NCI-H748 (cell line): ENCODE measurements around the gene PFKM.
"Not testable (repeated sequence)": the region's sequence is repeated elsewhere in the genome, so short reads cannot be mapped to it uniquely, and the experiment has no call there.

Source experiments
- DNase-seq: peaks from one replicate; lab custom pipeline; 2025; ENCODE audit not compliant: unreplicated experiment; lab: John Stamatoyannopoulos, UW

Gene PFKM

DNA sequence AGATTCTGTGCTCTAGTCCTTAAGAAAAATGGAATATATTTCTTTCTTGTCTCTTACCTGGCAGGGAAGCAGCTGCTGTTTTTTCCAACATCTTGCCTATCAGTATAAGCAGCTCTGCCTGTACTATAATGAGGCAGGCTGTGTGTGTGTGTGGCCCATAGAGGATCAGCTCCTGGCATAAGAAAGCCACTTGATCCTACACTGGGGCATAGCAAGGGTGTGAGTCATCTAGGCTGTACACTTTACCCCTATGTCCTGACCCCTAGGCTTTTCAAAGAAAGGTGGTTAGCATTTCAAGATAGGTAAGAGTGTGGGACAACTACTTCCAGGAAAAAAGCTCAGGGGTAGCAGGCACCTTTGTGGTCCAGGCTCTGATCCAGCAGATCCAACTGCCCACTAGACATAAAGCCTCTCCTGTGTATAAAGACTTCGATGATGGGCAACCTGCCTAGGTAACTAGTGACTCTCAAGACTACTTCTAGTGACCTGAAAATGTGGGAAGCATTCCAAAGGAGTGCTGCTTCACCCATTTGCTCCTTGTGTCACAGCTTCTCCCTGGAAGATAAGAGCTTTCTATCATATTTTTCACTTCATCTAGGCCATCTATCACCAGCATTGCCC lies 8.4 kb upstream of the PFKM start:
- DNase-seq = no peak

DNA sequence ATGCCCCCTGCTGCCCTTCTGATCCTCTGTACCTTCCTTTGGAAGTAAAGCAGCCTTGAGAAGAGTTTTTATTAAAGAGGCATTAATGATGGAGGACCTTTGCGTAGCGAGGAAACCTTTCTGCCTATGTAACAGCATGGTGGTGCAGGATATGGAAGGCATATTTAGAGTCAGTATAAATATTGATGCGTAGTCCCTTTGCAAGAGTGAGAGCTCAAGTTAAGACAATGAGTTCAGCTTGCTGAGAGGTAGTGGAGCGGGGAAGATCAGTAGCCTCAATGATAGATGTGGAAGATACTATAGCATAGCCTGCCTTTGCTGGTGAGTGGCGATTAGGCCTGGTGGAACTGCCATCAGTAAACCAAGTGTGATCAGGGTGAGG lies 7.9 kb upstream of the PFKM start:
- not testable (repeated sequence) for DNase-seq

DNA sequence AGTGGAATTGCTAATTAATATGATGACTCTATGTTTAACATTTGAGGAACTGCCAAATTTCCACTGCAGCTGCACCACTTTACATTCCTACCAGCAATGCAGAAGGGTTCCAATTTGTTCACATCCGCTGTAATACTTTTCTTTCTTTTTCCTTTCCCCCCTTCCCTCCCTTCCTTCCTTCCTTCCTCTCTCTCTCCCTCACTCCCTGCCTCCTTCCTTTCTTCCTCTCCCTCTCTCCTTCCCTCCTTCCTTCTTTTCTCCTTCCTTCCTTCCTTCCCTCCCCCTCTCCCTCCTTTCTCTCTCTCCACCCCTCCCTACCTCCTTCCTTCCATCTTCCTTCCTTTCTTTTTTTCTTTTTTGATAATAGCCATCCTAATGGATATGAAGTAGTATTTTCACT lies 3.2 kb upstream of the PFKM start:
- no peak for DNase-seq

DNA sequence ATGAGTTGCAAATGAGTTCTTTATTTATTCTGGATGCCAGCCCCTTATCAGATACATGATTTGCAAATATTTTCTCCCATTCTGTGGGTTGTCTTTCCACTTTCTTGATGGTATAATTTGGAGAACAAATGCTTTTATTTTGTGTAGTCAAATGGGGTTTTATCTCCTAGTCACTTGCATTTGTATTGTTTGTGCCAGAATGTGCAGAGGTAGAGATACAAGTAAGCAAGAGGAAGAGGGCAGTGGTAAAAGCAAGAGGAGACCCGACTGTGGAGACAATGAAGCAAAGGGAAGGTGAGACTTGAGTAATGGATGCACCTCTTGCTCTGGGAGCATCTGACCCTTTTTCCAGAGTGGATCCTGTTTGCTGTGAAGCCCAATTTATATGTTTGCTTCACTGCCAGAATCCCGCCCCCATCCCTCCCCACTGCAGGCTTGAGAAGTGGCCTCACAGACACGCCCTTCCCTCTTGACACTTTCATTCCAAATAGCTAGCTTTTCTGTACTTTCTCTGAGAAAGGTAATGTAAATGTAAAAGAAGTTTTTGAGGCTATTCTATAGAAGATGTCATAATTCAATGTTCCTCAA lies 786 bp upstream of the PFKM start:
- DNase-seq = peak; percentile 33

DNA sequence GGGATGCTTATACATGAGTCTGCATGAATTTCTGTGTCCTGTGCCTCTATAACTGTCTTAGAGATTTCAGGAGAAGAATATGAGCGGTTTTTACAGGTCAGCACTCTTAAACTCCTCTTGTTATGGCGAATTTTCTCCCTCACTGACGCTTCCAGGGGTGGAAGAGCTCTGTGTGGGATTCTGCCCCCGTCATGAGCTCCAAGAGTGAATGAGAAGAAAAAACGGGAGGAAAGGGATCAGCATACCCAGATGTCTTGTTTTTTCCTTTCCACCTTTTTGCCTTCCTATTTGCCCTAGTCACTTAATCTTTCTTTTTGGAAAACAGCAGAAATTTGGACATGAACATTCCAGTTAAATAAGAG lies 651 bp downstream of the PFKM start:
- DNase-seq = no peak

DNA sequence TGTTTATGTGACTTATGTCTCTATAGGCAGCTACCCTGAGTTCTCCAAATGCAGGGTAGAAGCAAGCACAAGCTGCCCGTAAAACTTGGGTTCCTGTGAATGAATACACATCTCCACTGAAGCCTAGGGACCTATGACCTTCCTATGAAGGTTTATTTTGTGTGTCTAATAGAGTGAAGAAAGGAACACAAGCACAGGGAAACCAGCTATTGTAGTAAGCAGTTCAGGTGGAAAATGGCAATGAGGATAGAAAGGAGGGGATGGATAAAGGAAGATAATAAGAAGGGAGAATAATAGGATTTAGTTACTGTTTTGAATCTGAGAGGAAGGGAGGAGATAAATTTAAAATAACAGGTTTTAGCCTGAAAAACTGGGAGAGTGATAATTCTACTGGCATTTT lies 2.4 kb downstream of the PFKM start:
- DNase-seq = no peak

DNA sequence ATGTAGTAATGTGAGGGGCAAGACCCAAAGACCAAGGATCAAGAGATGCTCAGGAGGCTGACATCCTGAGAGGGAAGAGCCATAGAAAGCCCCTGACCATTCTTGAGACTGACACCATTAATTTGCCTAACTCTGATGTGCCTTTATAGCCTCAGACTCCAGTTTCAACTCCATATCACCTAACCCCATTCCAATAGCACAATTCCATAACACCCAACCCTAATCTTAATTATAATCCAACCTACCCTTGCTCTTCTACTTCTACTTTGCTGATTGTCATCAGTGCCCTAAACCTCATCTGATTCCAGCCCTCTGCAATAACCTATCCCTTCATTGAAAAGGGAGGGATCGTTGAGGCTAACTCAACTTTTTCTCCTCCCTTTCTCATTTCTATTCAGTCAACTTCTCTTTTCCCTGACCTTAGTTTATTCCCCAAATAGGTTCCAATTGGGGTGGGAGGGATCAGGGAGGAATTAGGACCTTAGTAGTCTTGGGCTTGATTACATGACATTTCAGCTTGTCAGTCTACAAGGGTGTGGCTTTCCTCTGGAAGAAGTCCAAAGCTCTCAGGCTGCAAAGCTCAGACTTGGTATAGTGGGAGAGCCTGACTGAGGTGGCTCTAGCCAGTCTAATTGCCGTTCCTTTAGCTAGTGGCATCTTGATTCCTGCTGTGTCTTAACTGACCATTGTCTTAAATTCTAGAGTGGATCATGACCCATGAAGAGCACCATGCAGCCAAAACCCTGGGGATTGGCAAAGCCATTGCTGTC lies 3.1 kb downstream of the PFKM start:
- no peak for DNase-seq

DNA sequence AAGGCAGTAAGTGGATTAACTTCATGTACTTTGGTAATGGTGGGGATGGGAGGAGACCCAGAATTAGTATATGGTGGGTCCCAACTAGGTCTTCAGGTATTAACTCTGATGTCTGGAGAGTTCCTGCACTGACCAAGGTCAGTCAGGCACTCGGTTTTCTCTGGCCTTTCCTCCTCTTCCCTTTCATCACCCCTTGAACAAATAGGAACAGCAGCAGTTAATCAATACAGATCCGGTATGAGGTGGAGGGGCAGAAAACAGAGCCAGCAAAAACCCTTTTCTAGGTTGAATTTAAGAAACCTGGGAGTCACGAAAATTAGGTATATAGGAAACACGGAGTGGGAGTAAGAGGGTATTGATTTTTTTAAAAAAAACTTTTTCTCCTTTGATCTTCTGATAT lies 4.0 kb downstream of the PFKM start:
- DNase-seq = no peak

DNA sequence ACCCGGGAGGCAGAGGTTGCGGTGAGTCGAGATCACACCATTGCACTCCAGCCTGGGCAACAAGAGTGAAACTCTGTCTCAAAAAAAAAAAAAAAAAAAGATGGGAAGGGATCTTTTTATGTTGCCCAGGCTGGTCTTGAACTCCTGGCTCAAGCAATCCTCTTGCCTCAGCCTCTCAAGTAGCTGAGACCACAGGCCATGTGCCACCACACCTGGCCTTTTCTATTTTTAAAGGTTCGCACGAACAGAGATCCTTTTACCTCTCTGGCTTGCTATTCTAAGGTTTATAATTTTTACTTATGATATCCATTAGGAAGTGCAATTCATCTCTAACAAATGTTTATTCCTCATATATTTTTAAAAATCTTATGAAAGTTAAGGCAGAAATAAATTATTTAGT lies 6.4 kb downstream of the PFKM start:
- DNase-seq = not testable (repeated sequence)

DNA sequence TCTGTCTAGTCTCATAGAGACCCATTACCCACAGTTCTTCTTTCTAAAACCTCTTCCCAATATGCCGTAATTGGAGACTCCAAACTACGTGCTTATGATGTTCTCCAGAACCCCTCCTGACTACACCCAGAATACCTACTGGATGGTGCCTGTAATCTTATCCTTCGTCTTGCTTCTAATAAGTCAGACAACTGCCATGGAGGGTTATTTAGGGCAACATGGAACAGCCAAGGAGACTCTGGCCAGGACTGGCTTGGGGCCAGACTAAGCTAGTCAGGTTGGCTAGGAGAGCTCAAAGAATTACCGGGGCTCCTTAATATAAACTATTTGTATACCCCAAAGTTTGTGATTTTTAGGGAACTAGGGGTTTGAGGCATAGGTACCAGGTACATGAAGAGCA lies 6.8 kb downstream of the PFKM start:
- no peak for DNase-seq

DNA sequence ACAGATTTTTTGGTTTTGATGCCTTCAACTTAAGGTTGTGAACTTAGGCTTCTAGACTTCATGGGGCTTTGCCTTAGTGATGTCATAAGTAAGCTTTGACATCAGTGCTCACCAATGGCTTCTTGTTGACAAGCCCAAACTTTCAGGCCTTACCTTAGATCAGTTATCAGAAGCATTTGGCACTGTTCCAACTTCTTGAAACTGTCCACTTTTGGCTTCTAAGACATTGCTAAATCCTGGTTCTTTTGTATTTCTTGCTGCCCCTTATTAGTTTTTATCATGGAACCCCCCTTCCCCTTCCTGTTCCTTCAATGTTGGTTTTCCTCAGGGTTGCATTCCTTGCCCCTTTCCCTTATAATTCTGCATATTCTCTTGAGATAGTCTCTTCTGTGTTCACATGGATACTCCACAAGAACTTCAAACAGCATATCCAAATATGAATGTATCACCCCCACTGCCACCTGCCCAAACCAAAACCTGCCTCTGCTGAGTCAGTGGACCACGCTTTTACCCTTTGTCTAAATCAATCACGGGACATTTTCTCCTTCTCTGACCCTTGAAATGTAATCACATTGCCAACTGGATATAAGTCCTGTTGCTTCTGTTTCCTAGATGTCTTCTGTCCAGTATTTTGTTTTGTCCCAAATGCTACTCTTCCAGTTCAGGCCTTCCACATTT lies 7.9 kb downstream of the PFKM start:
- DNase-seq = no peak

DNA sequence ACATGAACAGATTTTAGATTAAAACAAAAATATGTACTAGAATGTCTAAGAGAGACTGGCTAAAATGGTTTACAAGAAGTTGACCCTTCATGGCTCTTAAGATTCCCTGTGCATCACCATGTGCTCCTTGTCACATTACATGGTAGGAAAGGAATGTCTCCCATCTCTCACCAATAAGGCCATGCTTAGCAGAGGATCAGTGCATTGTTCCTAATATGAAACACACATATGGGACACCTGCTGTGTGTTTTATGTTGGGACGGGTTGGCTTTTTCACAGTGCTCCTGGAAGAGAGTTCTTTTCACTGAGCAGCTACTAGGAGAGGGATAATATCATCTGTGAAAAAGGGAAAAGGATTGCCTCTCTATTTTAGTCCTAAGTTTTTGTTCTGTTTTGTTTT lies 9.6 kb downstream of the PFKM start:
- no peak for DNase-seq

DNA sequence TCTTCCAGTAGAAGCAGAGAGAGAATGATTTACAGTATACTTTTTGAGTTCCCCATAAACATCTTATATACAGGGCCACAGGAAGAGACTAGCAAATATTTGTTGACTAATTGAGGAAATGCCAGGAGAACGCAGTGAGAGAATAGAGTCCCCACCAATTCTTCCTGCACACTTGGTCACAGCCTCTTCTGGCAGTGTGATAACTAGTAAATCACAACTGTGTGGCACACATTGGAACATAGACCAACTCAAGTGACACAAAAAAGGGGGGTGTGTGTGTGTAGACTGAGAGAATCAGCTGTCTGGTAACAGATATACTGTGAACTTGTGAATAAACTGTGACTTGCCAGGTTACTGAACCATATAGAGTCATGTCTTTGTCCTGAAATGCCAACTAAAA lies 10.2 kb downstream of the PFKM start:
- no peak for DNase-seq

DNA sequence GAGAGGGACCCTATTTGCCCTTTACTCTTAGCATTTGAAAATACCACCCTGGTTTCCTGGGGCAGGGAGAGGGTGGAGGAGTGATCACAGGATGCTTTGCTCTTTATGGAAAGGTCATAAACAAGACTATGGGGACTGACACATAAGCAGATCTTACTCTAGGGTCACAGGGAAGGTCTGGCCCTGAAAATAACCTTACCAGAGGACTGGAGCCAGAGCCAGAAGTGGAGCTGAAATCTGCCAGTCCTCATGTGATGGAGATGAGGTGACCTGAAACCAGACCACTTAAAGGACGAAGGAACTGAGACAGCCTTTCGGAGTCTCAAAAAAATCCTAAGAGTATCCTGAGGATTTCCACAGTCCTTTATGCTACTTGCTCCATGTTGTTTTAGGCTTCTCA lies 12.4 kb downstream of the PFKM start:
- no peak for DNase-seq

DNA sequence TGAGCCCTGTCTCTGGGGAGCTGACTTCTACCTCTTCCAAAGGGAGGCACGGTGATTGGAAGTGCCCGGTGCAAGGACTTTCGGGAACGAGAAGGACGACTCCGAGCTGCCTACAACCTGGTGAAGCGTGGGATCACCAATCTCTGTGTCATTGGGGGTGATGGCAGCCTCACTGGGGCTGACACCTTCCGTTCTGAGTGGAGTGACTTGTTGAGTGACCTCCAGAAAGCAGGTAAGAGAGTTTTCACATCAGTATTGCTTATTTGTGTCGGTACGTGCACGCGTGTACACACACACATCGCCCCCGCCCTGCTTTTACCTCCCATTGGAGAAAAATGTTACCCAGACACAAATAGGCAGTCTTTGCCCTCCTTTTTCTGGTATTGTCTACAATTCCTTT lies 13.7 kb downstream of the PFKM start:
- no peak for DNase-seq

DNA sequence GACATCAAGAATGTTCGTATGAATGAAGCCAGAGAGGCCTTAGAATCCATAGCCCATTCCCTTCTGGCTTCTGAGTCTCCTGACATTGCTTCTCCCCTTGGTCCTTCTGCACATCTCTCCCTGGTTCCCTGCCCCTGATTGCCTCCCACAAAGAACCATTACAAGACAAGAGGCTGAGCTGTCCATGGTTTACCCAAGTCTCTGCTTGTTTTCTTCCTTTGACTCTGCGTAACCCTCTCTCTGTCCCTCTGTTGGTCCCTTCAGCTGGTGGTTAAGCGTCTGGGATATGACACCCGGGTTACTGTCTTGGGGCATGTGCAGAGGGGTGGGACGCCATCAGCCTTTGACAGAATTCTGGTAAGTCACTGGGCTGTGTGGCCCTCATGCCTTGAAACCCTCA lies 15.9 kb downstream of the PFKM start:
- DNase-seq = no peak

DNA sequence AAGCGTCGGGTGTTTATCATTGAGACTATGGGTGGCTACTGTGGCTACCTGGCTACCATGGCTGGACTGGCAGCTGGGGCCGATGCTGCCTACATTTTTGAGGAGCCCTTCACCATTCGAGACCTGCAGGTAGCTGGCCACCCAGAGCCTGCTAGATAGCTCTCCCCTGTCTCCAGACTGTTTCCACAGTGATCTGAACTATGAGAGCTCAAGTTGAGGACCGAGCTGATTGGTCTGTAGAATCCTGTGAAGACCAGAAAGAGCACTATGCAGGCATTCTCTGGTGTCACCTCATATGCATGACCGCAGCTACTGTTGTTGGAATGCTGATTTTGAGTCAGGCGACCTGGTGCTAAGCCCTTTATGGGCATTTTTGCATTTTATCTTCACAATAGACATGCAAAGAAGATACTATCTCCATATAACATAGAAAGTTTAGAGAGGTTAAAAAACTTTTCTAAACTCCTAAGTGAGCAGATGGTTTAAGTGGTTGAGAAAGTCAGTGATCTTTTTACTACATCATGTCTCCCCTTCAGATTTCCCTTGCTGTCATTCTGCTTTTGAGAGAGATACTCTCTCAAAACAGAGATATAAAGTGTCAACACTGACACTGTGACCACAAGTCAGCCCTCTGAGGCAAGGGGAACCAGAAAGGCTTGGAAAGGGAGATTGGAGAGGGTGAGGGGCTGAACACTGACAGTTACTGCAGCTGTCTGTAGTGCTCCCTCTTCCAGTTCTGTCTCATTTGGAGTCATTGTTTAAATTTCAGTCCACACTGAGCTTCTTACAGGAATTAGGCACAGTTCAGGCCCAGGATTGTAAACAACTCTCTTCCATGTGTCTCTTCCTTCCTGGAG lies 23.9 kb downstream of the PFKM start:
- no peak for DNase-seq

DNA sequence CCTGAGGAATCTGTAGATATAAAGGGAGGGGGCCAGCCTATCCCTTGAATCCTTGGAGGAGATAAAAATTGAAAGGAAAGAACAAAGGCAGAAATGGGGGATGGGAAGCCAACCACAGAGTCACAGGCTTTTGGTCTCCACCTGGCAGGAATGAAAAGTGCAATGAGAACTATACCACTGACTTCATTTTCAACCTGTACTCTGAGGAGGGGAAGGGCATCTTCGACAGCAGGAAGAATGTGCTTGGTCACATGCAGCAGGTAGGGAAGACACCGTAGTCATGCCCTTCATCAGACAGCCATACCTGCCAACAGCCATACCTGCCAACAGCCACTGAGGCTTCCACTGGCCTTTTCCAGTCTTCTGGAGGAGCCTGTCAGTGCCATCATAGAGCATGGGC lies 24.7 kb downstream of the PFKM start:
- DNase-seq = no peak

DNA sequence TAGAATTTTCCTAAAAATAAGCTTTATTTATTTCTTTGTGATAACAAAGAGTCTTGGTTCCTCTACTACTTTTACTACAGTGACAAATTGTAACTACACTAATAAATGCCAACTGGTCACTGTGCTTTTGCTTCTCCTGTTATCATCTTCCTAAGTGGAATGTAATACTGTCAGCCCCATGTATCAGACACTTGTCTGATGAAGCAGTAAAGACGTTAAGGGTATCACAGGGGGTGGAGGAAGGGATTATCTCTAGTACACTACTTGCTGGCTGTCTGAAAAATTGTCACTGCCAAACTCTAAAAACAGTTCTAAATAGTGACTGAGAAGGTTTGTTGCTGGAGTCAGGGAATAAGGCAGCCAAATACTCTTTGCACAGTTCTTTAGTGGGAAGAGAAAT lies 26.8 kb downstream of the PFKM start:
- DNase-seq = no peak

DNA sequence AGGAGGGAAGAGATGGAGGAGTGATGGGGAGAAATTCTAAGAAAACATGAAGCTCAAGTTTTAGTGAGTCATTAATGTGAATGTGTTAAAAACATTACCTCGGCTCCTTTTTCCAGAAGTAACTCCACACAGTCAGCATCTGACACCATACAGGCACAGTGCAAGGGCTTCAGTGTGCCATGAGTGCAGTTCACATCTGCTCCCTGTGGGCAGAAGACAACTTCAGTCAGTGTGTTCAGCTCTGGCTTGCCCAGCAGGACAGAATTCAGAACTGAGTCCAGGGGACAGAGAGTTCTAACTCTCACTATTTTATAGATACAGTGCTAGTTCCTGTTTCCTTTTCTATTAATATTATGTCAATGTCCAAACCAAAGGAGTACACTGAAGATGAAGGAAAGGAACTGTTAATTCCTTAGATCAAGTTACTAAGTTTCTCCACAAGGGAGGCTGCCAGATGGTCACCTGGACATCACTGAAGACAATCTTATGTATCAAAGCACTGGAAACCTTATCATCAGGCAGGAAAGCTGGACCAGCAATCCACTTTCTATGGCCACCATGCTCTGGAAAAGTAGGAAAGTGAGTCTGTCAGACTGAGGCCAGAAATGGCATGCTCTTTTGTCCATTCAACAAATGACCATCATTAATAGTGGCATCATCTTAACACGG lies 32.1 kb downstream of the PFKM start:
- DNase-seq = no peak

DNA sequence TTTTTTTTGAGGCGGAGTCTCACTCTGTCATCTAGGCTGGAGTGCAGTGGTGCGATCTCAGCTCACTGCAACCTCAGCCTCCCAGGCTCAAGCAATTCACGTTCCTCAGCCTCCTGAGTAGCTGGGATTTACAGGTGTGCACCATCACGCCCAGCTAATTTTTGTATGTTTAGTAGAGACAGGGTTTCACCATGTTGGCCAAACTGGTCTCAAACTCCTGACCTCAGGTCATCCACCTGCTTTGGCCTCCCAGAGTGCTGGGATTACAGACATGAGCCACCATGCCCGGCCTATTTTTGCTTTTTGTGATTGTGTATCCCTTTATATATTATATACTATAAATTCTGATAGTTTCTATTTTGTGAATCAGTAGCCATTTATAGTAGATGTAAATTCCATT lies 36.6 kb downstream of the PFKM start:
- DNase-seq = not testable (repeated sequence)
